Cortex of kidney (tissue), 1 donor: ENCODE data around the gene GLIS1.
"Not testable (repeated sequence)": the region's sequence is repeated elsewhere in the genome, so short reads cannot be mapped to it uniquely, and the experiment has no call there.

Source experiments
- DNase-seq: peaks from one replicate; lab custom pipeline; 2025; lab: John Stamatoyannopoulos, UW

GLIS1 gene

DNA sequence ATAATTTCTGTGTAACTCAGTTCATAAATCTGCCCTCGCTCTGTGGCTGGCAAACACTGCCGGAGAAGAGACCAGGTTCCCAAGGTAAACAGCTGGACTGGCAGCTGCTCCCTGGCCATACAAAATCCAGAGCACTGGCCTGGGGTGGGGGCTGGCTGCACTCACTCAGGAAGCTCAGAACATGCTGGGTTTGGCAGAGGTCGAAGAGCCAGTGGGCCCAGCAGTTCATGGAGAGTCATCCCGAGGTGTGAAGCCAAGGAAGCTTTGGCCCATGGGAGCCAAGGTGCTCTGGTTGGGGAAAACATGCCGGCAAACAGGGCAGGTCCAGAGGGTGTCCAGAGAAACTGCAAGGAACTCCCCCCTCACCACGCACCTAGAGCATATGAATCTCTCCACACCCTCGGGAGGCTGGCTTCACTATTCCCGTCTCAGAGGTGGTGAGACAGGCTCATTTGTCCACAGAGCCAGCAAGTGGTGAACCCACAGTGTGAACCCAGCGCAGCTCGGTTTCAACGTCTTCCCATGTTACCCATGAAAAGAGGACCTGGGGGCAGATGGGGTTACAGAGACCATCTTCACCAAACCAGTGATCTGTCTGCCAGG lies 177.4 kb downstream of the GLIS1 start:
- no peak for DNase-seq

- no peak for DNase-seq
These were observed 178.1 kb downstream of the GLIS1 start for GRCh38 chr1:53560581-53561502.

- no peak for DNase-seq
These were observed 178.9 kb downstream of the GLIS1 start for GRCh38 chr1:53559854-53560580.

DNA sequence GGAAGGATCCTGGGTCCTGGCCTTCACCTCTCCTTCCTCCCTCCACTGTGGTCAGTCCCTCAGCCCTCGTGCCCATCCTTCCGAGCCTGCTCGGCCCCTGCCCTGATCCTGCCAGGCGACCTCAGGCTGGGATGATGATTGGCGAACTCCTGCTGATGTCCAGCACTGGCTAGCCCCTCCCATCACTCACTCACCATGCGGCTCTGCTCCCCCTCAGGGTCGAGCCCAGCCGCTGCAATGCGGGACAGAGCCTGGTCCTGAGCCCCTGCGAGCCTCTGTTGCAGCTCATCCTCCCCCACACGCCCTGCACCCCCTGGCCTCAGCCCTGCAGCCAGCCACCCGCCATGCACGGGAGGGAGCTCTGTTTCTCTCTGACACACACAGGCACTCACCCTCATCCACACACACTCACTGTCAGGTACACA lies 179.6 kb downstream of the GLIS1 start:
- DNase-seq = no peak

- DNase-seq = no peak
These were observed 180.1 kb downstream of the GLIS1 start for GRCh38 chr1:53558739-53559315.

- no peak for DNase-seq
These were observed 180.9 kb downstream of the GLIS1 start for GRCh38 chr1:53557830-53558738.

GRCh38 chr1:53557369-53557768 lies 181.6 kb downstream of the GLIS1 start:
- DNase-seq = no peak

DNA sequence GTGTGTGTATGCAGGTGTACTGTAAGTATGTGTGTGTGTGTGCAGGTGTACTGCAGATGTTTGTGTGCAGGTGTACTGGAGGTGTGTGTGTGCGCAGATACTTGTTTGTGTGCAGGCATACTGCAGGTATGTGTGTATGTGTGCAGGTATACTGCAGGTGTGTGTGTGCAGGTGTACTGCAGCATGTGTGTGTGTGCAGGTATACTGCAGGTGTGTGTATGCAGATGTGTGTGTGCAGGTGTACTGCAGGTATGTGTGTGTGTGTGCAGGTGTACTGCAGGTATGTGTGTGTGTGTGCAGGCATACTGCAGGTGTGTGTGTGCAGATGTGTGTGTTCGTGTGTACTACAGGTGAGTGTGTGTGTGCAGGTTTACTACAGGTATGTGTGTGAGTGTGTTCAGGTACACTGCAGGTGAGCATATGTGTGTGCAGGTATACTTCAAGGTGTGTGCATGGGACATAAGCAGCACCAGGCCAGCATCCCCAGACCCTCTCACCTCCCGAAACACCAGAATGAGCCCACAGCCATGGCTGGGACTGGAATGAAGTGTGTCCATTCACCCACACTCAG lies 182.2 kb downstream of the GLIS1 start:
- DNase-seq = no peak

DNA sequence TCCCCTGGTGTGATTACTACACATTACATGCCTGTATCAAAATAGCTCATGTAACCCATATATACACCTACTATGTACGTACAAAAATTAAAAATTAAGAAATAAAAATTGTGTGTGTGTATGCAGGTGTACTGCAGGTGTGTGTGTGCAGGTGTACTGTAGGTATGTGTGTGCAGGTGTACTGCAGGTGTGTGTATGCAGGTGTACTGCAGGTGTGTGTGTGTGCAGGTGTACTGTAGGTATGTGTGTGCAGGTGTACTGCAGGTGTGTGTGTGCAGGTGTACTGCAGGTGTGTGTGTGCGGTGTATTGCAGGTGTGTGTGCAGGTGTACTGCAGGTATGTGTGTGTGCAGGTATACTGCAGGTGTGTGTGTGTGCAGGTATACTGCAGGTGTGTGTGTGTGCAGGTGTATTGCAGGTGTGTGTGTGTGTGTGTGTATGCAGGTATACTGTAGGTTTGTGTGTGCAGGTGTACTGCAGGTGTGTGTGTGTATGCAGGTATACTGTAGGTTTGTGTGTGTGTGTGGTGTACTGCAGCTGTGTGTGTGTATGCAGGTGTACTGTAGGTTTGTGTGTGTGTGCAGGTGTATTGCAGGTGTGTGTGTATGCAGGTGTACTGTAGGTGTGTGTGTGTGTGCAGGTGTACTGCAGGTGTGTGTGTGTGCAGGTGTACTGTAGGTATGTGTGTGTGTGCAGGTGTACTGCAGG lies 183.2 kb downstream of the GLIS1 start:
- not testable (repeated sequence) for DNase-seq

- DNase-seq = no peak
These were observed 184.2 kb downstream of the GLIS1 start for GRCh38 chr1:53554592-53555305.

GRCh38 chr1:53553734-53554509 lies 185.0 kb downstream of the GLIS1 start:
- DNase-seq = no peak

- no peak for DNase-seq
These were observed 185.8 kb downstream of the GLIS1 start for GRCh38 chr1:53552981-53553733.

DNA sequence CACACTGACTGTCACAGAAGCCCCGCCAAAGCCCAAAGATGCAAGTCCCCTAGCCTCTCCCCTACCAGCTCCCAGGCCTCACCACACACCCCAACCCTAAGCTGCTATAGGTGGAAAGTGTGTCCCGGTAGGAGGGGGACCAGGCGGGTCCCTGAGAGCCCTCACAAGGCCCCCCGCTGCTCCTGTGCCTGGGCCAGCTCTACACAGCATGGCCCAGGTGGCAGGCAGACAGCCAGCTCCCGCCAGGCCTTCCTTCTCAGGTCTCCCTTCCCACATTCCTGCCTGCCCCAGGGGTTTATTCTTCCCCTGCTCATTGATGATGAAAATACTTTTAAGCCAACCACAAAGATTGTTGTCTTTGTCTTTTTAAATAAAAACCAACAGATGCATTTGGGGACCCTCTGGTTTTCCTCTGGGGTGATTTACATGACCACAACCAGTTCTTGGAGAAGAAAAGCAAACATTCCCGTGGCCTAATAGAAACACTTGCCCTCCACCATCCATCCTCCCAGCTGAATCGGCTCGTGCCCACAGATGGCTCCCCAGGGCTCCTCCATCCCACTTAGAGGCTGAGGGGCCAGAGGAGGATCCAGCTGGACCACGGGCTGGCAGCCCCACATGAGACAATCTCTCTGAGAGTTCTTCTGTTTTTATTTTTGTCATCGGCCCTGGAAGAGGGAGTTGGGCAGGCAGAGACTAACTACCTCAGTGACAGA lies 186.7 kb downstream of the GLIS1 start:
- no peak for DNase-seq

DNA sequence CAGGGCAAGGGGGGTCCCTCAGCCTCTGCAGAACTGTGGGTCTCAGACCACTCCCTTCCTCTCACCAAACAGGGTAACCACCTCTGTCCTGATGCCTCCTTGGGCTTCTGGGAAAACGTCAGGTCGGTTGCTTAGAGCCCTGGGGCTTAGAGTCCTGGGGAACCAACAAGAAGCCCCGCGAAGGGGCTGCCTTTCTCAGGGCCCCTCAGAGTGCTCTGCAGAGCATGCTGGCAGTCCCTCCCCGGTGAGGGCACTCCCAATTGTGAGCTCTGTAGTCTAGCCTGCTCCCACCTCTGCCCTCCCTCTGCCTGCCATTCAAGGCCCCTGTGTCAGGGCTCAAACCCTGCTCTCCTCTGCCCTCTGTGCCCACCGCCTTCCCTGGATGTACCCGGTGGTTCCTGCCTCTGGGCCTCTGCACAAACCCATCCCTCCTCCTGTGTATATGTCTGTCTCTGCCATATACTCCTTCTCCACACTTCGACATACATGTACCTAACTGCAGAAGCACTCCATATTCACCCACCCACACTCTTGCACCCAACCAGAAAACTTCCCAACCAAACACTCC lies 187.5 kb downstream of the GLIS1 start:
- no peak for DNase-seq

DNA sequence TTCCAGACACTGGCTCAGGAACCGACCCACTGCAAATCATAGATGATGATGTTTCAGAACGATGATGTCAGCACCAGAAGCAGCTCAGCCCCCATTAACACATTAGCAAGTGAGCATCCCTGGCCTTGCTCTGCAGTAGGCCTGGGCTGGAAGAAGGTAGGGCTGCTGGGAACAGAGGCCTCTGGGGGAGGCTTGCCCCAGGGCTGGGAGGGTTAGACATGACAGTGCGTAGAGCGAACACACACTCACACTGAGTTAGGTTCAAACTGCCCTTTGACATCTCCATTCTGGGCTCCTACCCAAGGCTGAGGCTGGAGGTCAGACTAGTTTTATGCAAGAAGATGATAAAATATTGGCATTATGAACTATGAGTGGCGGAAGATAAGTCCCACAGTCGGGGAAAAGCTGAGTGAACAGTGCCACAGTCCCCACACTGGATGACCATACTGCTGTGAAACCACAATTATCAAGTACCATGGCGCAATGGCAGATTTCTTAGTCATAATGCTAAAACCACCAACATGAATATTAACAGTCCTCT lies 188.7 kb downstream of the GLIS1 start:
- DNase-seq = no peak

DNA sequence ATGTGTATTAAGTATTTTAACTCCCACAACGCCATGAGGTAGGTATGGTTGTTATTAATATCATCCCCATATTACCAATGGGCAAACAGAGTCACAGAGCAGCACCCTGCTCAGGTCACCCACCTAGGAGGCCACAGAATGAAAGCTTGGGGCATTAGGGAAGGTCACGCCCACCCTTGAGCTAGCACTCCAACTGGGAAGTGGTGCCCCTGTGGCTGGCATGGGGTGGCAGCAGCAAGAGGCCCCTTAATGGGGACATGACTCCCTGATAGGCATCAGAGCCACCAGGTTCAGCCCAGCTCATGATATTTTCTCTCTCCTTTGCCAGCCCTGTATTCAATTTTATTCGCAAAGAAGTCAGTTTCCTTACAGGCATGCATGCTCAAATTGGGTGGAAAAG lies 189.2 kb downstream of the GLIS1 start:
- no peak for DNase-seq

GRCh38 chr1:53549287-53549686 lies 189.7 kb downstream of the GLIS1 start:
- DNase-seq = no peak
